ENCODE data around the gene SPRED3. TPM values are rescaled to one million over a fixed set of nuclear protein-coding genes. Genes with fewer than 3 reads are reported as not detected.

Gene SPRED3
- total and polyA plus RNA-seq, 2 of the 8 experiments (the other 6 are each of a cell fraction or from before 2014, with no cell fraction given): 8.1 to 10.3 TPM

GRCh38 chr19:38352611-38353010 is 35.9 kb upstream of the SPRED3 start:
- Histone ChIP-seq H3K36me3 (ENCODE audit: control insufficient read depth in 2 of 4, insufficient read depth in 4 of 4, low read length in 3 of 4) (no peaks in the 10 kb centered on the region), H2BK20ac (ENCODE audit: low read length) (no peak overlapping the region), H3K23me2 (ENCODE audit: low read depth, low read length) (no peaks in the 10 kb centered on the region), H3K4me2 (ENCODE audit: insufficient read depth in 1 of 2, low read depth in 2 of 2, low read length in 2 of 2) (no peak overlapping the region), H2BK12ac (ENCODE audit: low read depth, low read length) (peak overlapping the region; percentile 39; the same call in 1 of the 2 replicates), H3K4ac (replicated peaks; ENCODE audit: insufficient read length, low read depth, low read length) (no peak overlapping the region), H3K27me3 (replicated peaks in 1 of 4; ENCODE audit: control insufficient read depth in 3 of 4, extremely low read depth in 1 of 4, insufficient read depth in 3 of 4, low read length in 3 of 4) (no peaks in the 10 kb centered on the region; a peak in 1 of 7 replicates), H2BK15ac (ENCODE audit: low read length) (no peak overlapping the region), H2AK5ac (ENCODE audit: low read depth, low read length) (no peak overlapping the region), H2BK120ac (replicated peaks; ENCODE audit: low read depth, low read length) (no peak overlapping the region), H3K4me3 (ENCODE audit: extremely low read depth in 1 of 4, insufficient read depth in 2 of 4, low read depth in 3 of 4, low read length in 4 of 4) (no peak overlapping the region), H3K23ac (ENCODE audit: insufficient read length) (no peak overlapping the region), H3K79me2 (ENCODE audit: control insufficient read depth in 1 of 2, insufficient read depth in 2 of 2, low read length in 2 of 2) (no peaks in the 10 kb centered on the region), H3K56ac (replicated peaks; ENCODE audit: insufficient read length, low read depth, low read length) (no peak overlapping the region), H3K27ac (ENCODE audit: low read depth, low read length) (no peak overlapping the region), H3K4me1 (replicated peaks in 1 of 4; ENCODE audit: control insufficient read depth in 3 of 4, insufficient read depth in 4 of 4, low read length in 3 of 4) (no peaks in the 10 kb centered on the region), H4K5ac (ENCODE audit: insufficient read length, low read depth, low read length) (no peak overlapping the region), H3K9ac (replicated peaks in 1 of 4; ENCODE audit: extremely low read depth in 1 of 4, low read depth in 3 of 4, low read length in 3 of 4) (no peak overlapping the region), H3K9me3 (ENCODE audit: insufficient read depth in 2 of 2, low read depth in 1 of 2, low read length in 1 of 2) (no peaks in the 10 kb centered on the region), H4K8ac (ENCODE audit: extremely low read depth, insufficient read depth, low read length) (no peak overlapping the region), H3K18ac (ENCODE audit: extremely low read depth, low read length) (no peak overlapping the region), H3K14ac (ENCODE audit: insufficient read length) (no peak overlapping the region), H2AFZ (ENCODE audit: low read length) (no peak overlapping the region), H4K20me1 (replicated peaks in 1 of 2; ENCODE audit: control insufficient read depth in 1 of 2, insufficient read depth in 2 of 2, low read length in 2 of 2) (no peaks in the 10 kb centered on the region), H3K79me1 (ENCODE audit: low read depth, low read length) (no peaks in the 10 kb centered on the region), H2BK5ac (ENCODE audit: low read depth, low read length) (no peak overlapping the region), H4K91ac (replicated peaks; ENCODE audit: insufficient read length, low read length) (no peak overlapping the region)
- no peak for FAIRE-seq
- DNase-seq (ENCODE audit: low read depth in 1 of 2, low spot score in 2 of 2): no peak
- 96% methylated on average over 6 of the region's 8 CpGs; no CpG with 5 or more reads in 1 of the 2 experiments for WGBS, 2 experiments (ENCODE audit: extremely low coverage in 1 of 2, insufficient coverage in 1 of 2, insufficient read length in 1 of 2, insufficient replicate concordance in 2 of 2, low coverage in 1 of 2, low lambda C conversion rate in 2 of 2, missing lambda C conversion rate in 1 of 2)
- ChIA-PET CTCF (ENCODE audit: partially characterized antibody) (interaction anchor here (0.9 to 3.8 kb wide), 4 partner anchors 8 to 99 kb away, joined by 3 to 15 read pairs (median 10); no protein-coding TSS in a partner anchor), POLR2A (ENCODE audit: partially characterized antibody) (interaction anchor here (0.9 to 1.5 kb wide), 3 partner anchors 8 to 13 kb away, joined by 3 to 4 read pairs (median 4); no protein-coding TSS in a partner anchor)
- TF ChIP-seq RXRA (IDR thresholded peaks at IDR 0.05; ENCODE audit: insufficient read depth, low read depth, low read length) (no peak), EZH2 (IDR thresholded peaks at IDR 0.05; ENCODE audit: low read depth, low read length, severe bottlenecking) (no peak), KDM5A (IDR thresholded peaks at IDR 0.05; ENCODE audit: low read length) (no peak), BRCA1 (IDR thresholded peaks at IDR 0.05; ENCODE audit: low read depth, low read length) (no peak), CHD2 (IDR thresholded peaks at IDR 0.05; ENCODE audit: low read length) (no peak), NANOG (IDR thresholded peaks at IDR 0.05; ENCODE audit: insufficient read depth, low read depth, low read length, poor library complexity, severe bottlenecking) (no peak), CTCF (IDR thresholded peaks at IDR 0.05; ENCODE audit: control extremely low read depth in 1 of 3, insufficient read depth in 1 of 3, low read depth in 1 of 3, low read length in 3 of 3) (no peak), CHD1 (IDR thresholded peaks at IDR 0.05; ENCODE audit: low read depth, low read length) (no peak), SIN3A (conservative IDR thresholded peaks at IDR 0.05 in 1 of 2, IDR thresholded peaks at IDR 0.05 in 1 of 2; ENCODE audit: low read depth in 1 of 2, low read length in 2 of 2) (no peak)
